ENCODE data around the gene AQP1.

The AQP1 gene

GRCh38 chr7:30922596-30922995, 10.9 kb downstream of the AQP1 start:
- DNase-seq, result no peak

DNA sequence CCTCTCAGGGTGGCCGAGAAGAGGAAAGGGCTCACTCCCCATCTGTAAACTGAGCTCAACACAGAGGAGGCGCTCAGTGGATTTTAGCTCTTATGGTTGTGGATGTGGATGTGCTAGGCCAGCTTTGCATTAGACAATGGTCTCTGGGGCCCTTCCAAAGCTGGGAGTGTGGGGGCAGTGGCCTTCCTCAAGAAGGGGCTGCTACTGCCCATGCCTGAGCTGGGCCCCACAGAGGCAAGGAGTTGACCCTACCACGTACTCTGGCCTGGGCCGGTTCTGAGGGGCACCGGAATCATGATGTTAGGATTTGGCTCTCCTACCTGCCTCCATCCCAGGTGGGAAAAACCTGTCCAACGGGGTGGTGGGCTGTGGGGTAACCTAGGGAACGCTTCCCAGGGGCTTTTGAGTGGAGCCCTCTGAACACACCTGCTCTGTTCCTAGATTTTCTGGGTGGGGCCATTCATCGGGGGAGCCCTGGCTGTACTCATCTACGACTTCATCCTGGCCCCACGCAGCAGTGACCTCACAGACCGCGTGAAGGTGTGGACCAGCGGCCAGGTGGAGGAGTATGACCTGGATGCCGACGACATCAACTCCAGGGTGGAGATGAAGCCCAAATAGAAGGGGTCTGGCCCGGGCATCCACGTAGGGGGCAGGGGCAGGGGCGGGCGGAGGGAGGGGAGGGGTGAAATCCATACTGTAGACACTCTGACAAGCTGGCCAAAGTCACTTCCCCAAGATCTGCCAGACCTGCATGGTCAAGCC, 11.5 kb downstream of the AQP1 start:
- DNase-seq, result peak; percentile 4

GRCh38 chr7:30923774-30924413, 12.2 kb downstream of the AQP1 start:
- no peak for DNase-seq

DNA sequence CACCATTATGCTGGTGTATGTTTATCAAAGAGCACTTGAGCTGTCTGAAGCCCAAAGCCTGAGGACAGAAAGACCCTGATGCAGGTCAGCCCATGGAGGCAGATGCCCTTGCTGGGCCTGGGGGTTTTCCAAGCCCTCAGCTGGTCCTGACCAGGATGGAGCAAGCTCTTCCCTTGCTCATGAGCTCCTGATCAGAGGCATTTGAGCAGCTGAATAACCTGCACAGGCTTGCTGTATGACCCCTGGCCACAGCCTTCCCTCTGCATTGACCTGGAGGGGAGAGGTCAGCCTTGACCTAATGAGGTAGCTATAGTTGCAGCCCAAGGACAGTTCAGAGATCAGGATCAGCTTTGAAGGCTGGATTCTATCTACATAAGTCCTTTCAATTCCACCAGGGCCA, 13.0 kb downstream of the AQP1 start:
- DNase-seq, result peak; percentile 3

DNA sequence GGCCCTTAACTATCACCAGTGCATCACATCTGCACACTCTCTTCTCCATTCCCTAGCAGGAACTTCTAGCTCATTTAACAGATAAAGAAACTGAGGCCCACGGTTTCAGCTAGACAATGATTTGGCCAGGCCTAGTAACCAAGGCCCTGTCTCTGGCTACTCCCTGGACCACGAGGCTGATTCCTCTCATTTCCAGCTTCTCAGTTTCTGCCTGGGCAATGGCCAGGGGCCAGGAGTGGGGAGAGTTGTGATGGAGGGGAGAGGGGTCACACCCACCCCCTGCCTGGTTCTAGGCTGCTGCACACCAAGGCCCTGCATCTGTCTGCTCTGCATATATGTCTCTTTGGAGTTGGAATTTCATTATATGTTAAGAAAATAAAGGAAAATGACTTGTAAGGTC, 13.5 kb downstream of the AQP1 start:
- peak; percentile 3 for DNase-seq

- no peak for DNase-seq
Measured at GRCh38 chr7:30925913-30926312, 14.3 kb downstream of the AQP1 start.

DNA sequence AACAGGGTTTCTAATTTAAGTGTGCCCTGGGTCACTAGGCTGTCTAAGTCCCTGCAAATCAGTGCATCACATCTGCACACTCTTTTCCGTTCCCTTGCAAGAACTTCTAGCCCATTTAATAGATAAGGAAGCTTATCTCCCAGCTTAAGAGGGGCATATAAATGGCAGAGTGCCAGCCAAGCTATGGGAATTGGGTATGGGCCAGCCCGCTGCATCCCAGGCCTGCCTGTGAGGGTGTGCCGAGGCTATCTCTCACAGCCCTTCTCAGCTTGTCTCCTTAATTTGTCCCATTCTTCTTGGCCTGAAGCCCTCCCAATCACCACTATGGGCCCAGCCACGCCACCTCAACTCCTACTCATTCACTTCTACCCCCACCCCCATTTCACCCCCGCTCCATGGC, 14.7 kb downstream of the AQP1 start:
- no peak for DNase-seq

DNA sequence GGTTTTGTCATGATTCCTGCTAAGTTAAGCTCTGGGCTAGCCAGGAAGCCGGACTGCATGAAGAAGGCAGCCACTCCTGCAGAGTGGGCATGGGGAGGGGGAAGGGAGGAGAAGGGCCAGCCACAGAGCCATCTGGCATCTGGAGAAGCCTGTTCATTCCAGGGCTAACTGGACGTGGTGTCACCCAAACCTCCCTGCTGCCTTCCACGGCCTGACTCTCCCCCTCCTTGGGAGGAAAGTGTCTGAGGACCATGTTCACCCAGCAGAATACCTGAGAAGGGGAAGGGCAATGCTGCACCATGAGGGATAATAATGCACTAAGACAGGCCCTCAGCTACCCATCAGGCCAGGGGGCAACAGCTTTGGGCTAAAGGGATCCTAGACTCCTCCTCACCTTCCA, 15.4 kb downstream of the AQP1 start:
- no peak for DNase-seq

DNA sequence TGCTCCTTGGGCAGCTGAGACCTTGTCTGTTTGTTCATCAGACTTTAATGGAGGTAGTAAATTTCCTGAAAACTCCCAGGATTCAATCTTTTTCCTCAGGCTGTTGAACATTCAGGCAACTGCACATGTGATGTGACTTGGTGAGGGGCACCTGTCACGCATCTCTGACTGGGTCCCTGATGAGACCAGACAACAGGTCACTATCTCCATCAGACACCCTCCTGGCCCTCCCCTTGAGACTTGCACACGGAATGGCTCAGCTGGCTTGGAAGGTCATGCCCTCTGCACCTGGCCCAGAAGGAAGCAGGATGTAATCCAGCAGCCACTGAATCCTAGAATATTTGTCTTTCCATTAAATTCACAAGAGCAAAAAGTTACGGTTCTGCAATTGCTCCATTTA, 15.9 kb downstream of the AQP1 start:
- DNase-seq, result no peak

- no peak for DNase-seq
Measured at GRCh38 chr7:30928254-30928872, 16.7 kb downstream of the AQP1 start.

DNA sequence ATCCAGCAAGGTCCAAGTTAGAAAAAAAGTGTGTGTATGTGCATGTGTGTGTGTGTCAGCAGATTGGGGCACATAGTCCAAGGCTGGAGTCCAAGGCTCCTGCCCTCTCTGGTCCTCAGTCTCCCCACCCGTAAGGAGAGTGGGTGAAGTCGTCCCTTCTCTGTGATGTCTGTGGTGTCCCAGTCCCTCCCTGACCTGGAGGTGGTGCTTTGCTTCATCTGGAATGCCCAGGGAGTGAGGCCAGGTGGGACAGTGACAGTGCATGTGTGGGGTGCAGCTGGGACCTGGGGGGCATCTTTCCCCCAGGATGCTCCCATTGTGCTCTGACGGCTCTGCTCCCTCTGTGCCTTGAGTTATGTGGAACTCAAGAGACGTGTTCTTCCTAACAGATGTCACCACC, 18.0 kb downstream of the AQP1 start:
- DNase-seq, result no peak

- no peak for DNase-seq
Measured at GRCh38 chr7:30930621-30931020, 19.0 kb downstream of the AQP1 start.

GRCh38 chr7:30931161-30931928, 19.7 kb downstream of the AQP1 start:
- no peak for DNase-seq

DNA sequence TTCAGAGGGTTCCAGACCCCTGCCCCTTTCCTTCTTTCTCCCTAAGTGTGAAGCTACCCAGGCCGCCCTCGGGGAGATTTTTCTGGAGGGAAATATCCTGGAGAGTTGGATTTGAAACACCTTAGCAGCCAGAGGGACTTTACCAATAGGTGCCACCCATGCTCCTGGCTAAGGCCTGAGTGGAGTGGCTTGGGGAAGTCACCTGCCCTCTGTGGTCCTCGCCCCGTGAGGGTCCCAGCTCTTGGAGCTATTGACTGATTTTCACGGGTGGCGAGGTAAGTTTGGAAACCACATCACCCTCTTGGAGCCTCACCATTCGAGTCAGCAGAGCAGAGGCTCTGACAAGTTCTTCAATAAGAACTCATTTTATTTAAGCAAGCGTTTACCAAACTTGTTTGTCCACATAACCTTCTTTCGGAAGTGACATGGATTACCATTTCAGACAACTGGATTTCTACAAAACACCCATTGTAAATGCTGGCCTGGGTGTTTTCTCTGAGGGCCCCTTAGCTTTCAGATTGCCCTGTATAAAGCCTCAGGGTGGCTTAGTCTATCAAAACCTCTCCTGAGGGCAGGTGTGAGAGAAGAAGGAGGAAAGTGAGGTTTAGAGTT, 20.4 kb downstream of the AQP1 start:
- no peak for DNase-seq

DNA sequence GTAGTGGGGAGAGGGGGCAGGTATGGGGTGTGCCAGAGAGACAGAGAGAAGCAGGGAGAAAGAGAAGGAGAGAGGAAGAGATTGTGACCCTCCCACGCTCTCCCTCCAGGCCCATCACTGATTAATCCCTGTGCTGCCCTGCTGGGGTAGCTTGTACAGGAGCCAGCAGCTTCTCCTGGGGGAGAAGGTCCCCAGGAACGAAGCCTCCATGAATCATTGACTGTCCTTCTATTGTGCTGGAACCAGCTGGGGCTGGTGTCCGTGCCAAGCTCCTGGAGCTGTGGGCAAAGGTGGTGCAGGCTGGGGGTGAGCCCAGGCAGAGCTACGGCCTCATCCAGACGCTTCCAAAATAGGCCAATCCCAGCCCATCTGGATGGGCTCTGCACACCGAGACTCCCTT, 20.9 kb downstream of the AQP1 start:
- DNase-seq, result no peak

DNA sequence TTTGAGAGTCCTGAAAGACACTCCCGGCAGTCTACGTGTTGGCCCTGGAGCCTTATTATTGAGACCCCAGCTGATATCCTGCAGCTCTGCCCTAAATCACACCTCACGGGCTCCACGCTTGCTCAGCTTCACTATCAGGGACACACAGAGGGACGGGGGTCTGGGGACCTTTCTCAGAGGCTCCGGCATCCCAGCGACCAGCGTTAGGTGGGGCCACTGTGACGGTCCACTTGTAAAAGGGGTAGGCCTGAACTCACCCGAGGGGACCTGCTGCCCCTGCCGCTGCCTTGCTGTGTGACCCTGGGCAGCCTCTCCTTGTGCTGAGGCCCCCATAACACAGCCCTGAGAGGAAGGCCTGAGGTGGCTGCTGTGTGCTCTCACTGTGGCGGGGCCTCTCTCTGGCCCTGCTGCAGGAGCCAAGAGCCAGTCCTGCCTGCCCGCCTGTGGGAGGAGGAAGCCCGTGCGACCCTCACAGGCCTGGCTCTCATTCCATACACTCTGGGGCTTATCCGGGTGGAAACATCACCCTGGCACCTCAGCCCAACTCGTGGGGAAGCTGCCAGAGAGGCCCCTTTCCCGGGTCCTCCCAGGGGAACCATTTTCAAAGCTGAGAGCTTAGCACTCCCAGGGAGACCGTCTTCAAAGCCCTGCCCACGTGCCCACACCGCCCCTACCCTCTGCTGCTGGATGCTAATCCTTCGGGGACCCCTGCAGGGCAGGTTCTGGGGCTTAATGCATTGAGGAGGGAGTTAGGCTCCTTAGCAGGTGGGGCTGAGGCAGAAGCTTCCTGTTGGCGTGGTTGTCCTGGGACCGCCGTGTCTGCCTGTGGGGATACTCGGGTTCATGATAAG, 21.7 kb downstream of the AQP1 start:
- DNase-seq, result no peak

- DNase-seq, result no peak
Measured at GRCh38 chr7:30934225-30934624, 22.6 kb downstream of the AQP1 start.

DNA sequence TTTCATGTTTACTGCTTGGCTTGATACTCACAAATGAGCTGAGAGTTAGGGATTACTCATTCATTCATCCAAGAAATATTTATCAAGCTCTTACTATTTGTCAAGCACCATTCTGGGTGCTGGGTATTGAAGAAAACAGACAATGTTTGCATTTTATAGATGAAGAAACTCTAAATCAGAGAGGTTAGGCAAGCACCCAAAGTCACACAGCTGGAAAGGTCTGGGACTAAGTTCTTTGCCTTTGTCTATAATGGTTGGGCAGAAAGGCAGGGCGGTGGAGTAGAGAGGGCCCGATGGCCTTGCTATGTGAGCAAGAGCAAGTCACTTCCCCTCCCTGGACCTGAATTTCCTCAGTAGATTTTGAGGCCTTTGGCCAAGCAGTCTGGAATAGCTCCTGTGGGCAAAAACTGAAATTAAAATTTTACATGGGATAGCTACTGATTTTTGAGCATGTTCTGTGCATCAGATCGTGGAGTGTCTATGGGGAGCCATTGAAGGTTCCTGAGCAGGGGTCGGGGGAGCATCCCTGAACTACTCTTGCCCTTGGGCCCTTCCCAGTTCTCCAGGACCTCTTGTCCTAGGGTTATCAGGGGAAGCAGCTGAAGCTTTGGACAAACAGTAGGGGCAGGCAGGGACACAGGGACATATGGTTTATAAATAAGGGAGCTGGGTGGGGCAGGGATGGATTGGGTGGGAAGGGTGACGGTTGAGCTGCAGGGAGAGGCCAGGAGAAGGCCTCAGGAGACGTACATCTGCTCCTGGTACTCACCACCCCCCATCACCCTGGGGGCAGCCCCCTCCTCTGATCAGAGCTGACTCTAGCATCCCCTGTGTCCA, 23.3 kb downstream of the AQP1 start:
- no peak for DNase-seq

- DNase-seq, result no peak
Measured at GRCh38 chr7:30935569-30935877, 23.9 kb downstream of the AQP1 start.

DNA sequence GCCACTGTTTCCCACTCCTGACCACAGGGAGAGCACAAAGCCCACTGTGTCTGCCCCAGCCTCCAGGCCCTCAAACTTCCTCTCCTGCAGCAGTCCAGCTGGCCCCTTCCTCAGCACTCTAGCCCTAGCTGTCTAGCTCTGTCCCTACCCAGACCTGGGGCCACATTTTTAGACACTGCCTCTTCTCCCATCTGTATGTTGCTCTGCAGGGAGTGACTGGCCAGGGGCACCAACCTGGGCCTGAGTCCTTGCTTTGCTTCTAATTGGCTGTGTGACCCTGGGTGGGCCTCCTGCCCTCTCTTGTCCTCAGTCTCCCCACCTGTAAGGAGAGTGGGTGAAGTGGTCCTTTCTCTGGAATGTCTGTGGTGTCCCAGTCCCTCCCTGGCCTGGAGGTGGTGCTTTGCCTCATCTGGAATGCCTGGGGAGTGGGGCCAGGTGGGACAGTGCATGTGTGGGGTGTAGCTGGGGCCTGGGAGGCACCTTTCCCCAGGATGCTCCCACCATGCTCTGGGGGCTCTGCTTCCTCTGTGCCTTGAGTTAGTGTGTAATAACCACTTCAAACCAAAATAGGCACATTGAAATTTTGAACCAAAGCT, 25.1 kb downstream of the AQP1 start:
- DNase-seq, result no peak

- no peak for DNase-seq
Measured at GRCh38 chr7:30937416-30937815, 25.8 kb downstream of the AQP1 start.

Data from 8988T (cell line).